ENCODE measurements around the gene TOP1.

Gene TOP1

GRCh38 chr20:41037179-41037578, 8.6 kb downstream of the TOP1 start:
- no peak for DNase-seq (ENCODE audit: low read depth, low spot score)

GRCh38 chr20:41038149-41038877, 9.7 kb downstream of the TOP1 start:
- DNase-seq (ENCODE audit: low read depth, low spot score), result no peak

- DNase-seq (ENCODE audit: low read depth, low spot score), result no peak
These were observed 10.3 kb downstream of the TOP1 start for GRCh38 chr20:41038878-41039404.

GRCh38 chr20:41040855-41041254, 12.2 kb downstream of the TOP1 start:
- DNase-seq (ENCODE audit: low read depth, low spot score), result no peak

GRCh38 chr20:41041693-41042092, 13.1 kb downstream of the TOP1 start:
- DNase-seq (ENCODE audit: low read depth, low spot score), result no peak

- DNase-seq (ENCODE audit: low read depth, low spot score), result no peak
These were observed 15.9 kb downstream of the TOP1 start for GRCh38 chr20:41044409-41045062.

- no peak for DNase-seq (ENCODE audit: low read depth, low spot score)
These were observed 17.0 kb downstream of the TOP1 start for GRCh38 chr20:41045671-41046070.

GRCh38 chr20:41046716-41047115, 18.1 kb downstream of the TOP1 start:
- no peak for DNase-seq (ENCODE audit: low read depth, low spot score)

GRCh38 chr20:41047279-41047974, 18.8 kb downstream of the TOP1 start:
- no peak for DNase-seq (ENCODE audit: low read depth, low spot score)

- DNase-seq (ENCODE audit: low read depth, low spot score), result no peak
These were observed 19.3 kb downstream of the TOP1 start for GRCh38 chr20:41047975-41048305.

- no peak for DNase-seq (ENCODE audit: low read depth, low spot score)
These were observed 20.1 kb downstream of the TOP1 start for GRCh38 chr20:41048461-41049301.

GRCh38 chr20:41049451-41049850, 20.8 kb downstream of the TOP1 start:
- no peak for DNase-seq (ENCODE audit: low read depth, low spot score)

GRCh38 chr20:41050361-41051008, 21.9 kb downstream of the TOP1 start:
- no peak for DNase-seq (ENCODE audit: low read depth, low spot score)

GRCh38 chr20:41051009-41051825, 22.6 kb downstream of the TOP1 start:
- DNase-seq (ENCODE audit: low read depth, low spot score), result no peak

GRCh38 chr20:41052742-41053419, 24.3 kb downstream of the TOP1 start:
- no peak for DNase-seq (ENCODE audit: low read depth, low spot score)

- DNase-seq (ENCODE audit: low read depth, low spot score), result no peak
These were observed 25.6 kb downstream of the TOP1 start for GRCh38 chr20:41054070-41054846.

- DNase-seq (ENCODE audit: low read depth, low spot score), result no peak
These were observed 26.2 kb downstream of the TOP1 start for GRCh38 chr20:41054847-41055230.

- no peak for DNase-seq (ENCODE audit: low read depth, low spot score)
These were observed 27.1 kb downstream of the TOP1 start for GRCh38 chr20:41055679-41056078.

Measured in activated naive CD8-positive, alpha-beta T cell treated with anti-CD3 and anti-CD28 coated beads, Interleukin-2, amount 50 U/mL, for 16 hours (primary cell).